AG04450 (cell line): ENCODE results near the gene NMRAL1. TPM values are rescaled to one million over a fixed set of nuclear protein-coding genes. Genes with fewer than 3 reads are reported as not detected.
A peak's percentile ranks its signal among the peaks of the same experiment; 100 is the strongest.

ENCODE experiments used
- CTCF ChIA-PET: fragments of 300-600, 350-600 bp; formaldehyde crosslinking; extraction: SDS; loops from one replicate; lab custom pipeline; 2022; ENCODE audit warnings: antibody characterized with exemption, inconsistent platforms; lab: Charles Lee
- POLR2A ChIA-PET: fragments of 350-600 bp; formaldehyde crosslinking; extraction: SDS; loops from one replicate; lab custom pipeline; 2021; ENCODE audit warnings: antibody characterized with exemption, inconsistent platforms; lab: Yijun Ruan, JAX
- DNase-seq: peaks from one replicate; pipeline ENCODE4 v3.0.0-alpha.2; 2011; ENCODE audit warnings: low read depth, low spot score
- H3K27ac ChIP-seq: one replicate; pipeline ENCODE4 v1.5.1; 2012; ENCODE audit warnings: low read depth, low read length, control low read depth
- H3K27me3 ChIP-seq: one replicate; pipeline ENCODE4 v1.6.0; 2012; ENCODE audit warnings: low read length; ENCODE audit not compliant: control insufficient read depth, insufficient read depth
- H3K4me3 ChIP-seq: 2 replicates; pipeline ENCODE4 v1.5.1; 2011; ENCODE audit warnings: mild to moderate bottlenecking, low read depth, low read length, control low read depth
- H3K9me3 ChIP-seq: 2 replicates; pipeline ENCODE4 v1.5.1; 2012; ENCODE audit warnings: low read length; ENCODE audit not compliant: control insufficient read depth, insufficient read depth
- polyA plus RNA-seq: library from polyadenylated mRNA; depleted of rRNA; stranded (reverse); fragments of >200 nt; gene quantifications from 2 replicates; pipeline ENCODE4 v1.2.3, GENCODE V29; 2011; rRNA removed
- small RNA-seq: library from RNA; depleted of rRNA; stranded (forward); fragments of <200 nt; gene quantifications from one replicate; pipeline ENCODE3, GENCODE V24; 2012; ENCODE audit warnings: low read depth; ENCODE audit not compliant: insufficient read length
- TF ChIP-seq, protein P1 (sequence below): IDR thresholded peaks from 2 replicates; pipeline ENCODE4 v1.5.1; 2011; ENCODE audit warnings: low read depth, low read length, control low read depth, inconsistent platforms

NMRAL1 gene
- polyA plus RNA-seq, 1 experiment = 26.3 TPM

DNA sequence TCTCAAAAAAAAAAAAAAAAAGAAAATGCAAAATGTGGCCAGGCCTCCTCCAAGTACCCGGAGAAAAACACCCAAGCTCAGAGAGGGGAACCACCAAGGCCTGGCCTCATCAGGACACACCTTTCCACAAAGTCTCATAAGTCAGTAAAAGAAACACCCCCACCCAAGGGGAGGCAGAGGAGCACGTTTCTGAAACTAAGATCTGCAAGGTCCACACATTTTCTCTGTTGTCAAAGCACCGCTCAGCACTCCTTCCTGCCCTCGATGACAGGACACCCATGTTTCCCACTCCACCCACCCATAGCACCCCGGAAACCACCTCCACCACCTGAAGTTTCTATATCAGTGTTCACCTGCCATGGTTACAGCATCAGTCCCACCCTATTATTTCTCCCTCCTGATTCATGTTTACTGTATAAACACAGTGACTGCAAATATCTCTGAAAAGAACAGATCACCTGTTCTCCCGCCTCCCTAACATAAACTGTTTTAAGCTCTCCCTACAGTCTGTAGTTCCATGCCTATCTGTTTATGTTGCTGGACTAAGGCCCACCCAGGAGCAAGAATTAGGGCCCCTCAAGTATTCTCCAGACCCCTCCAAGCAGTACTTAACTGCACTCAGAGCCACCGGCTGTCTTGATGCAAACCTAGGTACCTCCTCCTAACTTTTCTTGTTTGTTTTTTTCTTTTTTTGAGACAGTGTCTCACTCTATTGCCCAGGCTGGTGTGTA lies 60.1 kb downstream of the NMRAL1 start:
- POLR2A ChIA-PET = no interaction called here
- no peak for DNase-seq
- H3K27ac ChIP-seq = no peak overlapping the region

DNA sequence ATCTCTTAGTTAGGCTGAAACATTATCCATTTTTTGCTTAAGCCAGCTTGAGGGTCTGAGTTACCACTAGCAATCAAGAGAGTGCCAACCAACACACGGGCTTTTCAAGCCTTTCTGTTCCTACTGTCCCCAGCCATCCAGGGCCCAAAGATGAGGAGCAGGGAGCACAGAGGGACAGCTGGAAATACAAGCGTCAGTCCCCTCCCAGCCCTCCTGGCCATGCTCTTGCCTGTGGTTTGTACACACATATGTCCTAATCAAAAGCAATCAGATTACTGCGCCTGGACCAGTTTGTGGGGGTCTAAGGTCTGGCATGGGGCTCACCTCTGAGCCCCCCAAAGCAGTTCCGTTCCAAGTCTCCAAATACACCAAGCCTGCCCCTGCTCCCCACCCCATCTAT lies 61.6 kb downstream of the NMRAL1 start:
- Histone ChIP-seq H3K4me3 (no peak overlapping the region), H3K27me3 (no peaks in the 10 kb centered on the region), H3K27ac (no peak overlapping the region), H3K9me3 (no peaks in the 10 kb centered on the region; the same call in 1 of the 2 replicates)
- no peak for DNase-seq
- POLR2A ChIA-PET = interaction anchor here (1.1 kb wide), 1 partner anchor 62 kb away, joined by 3 read pairs; the partner anchor contains the start of gene PAM16
- TF ChIP-seq, protein P1, sequence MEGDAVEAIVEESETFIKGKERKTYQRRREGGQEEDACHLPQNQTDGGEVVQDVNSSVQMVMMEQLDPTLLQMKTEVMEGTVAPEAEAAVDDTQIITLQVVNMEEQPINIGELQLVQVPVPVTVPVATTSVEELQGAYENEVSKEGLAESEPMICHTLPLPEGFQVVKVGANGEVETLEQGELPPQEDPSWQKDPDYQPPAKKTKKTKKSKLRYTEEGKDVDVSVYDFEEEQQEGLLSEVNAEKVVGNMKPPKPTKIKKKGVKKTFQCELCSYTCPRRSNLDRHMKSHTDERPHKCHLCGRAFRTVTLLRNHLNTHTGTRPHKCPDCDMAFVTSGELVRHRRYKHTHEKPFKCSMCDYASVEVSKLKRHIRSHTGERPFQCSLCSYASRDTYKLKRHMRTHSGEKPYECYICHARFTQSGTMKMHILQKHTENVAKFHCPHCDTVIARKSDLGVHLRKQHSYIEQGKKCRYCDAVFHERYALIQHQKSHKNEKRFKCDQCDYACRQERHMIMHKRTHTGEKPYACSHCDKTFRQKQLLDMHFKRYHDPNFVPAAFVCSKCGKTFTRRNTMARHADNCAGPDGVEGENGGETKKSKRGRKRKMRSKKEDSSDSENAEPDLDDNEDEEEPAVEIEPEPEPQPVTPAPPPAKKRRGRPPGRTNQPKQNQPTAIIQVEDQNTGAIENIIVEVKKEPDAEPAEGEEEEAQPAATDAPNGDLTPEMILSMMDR = no peak
- CTCF ChIA-PET = interaction anchor here (0.7 to 1.9 kb wide), 2 partner anchors 10 to 11 kb away, joined by 3 to 5 read pairs; no protein-coding TSS in a partner anchor

More for the DNA sequence above, 60.1 kb downstream of the NMRAL1 start:
- no peak overlapping the region for H3K4me3 ChIP-seq
- H3K9me3 ChIP-seq = no peaks in the 10 kb centered on the region; the same call in 1 of the 2 replicates
- TF ChIP-seq, protein P1 = no peak
- H3K27me3 ChIP-seq = no peaks in the 10 kb centered on the region
- CTCF ChIA-PET = interaction anchor here (1.0 to 1.9 kb wide), 3 partner anchors 12 to 125 kb away, joined by 4 to 8 read pairs (median 5); no protein-coding TSS in a partner anchor

GRCh38 chr16:4412159-4412558 lies 62.3 kb downstream of the NMRAL1 start:
- CTCF ChIA-PET = interaction anchor here (1.9 to 2.1 kb wide), 2 partner anchors 10 kb away, joined by 5 to 11 read pairs; no protein-coding TSS in a partner anchor
- Histone ChIP-seq H3K27ac (peak overlapping the region; percentile 73), H3K27me3 (no peaks in the 10 kb centered on the region), H3K4me3 (no peak overlapping the region), H3K9me3 (no peaks in the 10 kb centered on the region; the same call in 1 of the 2 replicates)
- POLR2A ChIA-PET = interaction anchor here (1.1 to 3.2 kb wide), 3 partner anchors 19 to 61 kb away, joined by 3 to 9 read pairs (median 9); partner anchors contain the start of gene PAM16
- TF ChIP-seq, protein P1 = no peak
- DNase-seq = no peak

Small RNAs within 50 kb of the gene (small RNA-seq; reads per million reads assigned to genes)
- not detected for gene AC012676.2

Other genes starting within 250 kb of the NMRAL1 start
- gene SRL, start 232.5 kb downstream of the NMRAL1 start, polyA plus RNA-seq = 0.05 TPM in 2 replicates
- 2.9 and 3.9 TPM in 2 replicates for gene TFAP4, start 201.6 kb downstream of the NMRAL1 start, polyA plus RNA-seq
- 2.2 and 2.9 TPM in 2 replicates for gene GLIS2, start 158.6 kb downstream of the NMRAL1 start, polyA plus RNA-seq
- gene PAM16, start 123.3 kb downstream of the NMRAL1 start, polyA plus RNA-seq = 18.4 and 23.8 TPM in 2 replicates
- gene VASN, start 102.8 kb downstream of the NMRAL1 start, polyA plus RNA-seq = 19.1 and 27.8 TPM in 2 replicates
- 7.0 TPM in 2 replicates for gene CORO7, start 58.0 kb downstream of the NMRAL1 start, polyA plus RNA-seq
- gene DNAJA3, start 48.8 kb downstream of the NMRAL1 start, polyA plus RNA-seq = 32.1 and 32.8 TPM in 2 replicates
- gene HMOX2, start 1.8 kb upstream of the NMRAL1 start, polyA plus RNA-seq = 49.2 and 62.1 TPM in 2 replicates
- 12.2 and 14.9 TPM in 2 replicates for gene CDIP1, start 64.1 kb upstream of the NMRAL1 start, polyA plus RNA-seq
- not detected in 2 replicates for gene C16orf96, start 81.7 kb upstream of the NMRAL1 start, polyA plus RNA-seq
- 4.1 and 6.1 TPM in 2 replicates for gene UBALD1, start 140.3 kb upstream of the NMRAL1 start, polyA plus RNA-seq
- 3.4 and 8.6 TPM in 2 replicates for gene MGRN1, start 150.2 kb upstream of the NMRAL1 start, polyA plus RNA-seq
- 25.2 and 29.3 TPM in 2 replicates for gene NUDT16L1, start 218.9 kb upstream of the NMRAL1 start, polyA plus RNA-seq